HG03139 (cell line): ENCODE data around the gene ENC1.
A peak's percentile ranks its signal among the peaks of the same experiment; 100 is the strongest.

Source experiments
- ATAC-seq: cut with Tn5 transposase; IDR thresholded peaks from one replicate; pipeline ENCODE4 v1.9.1; 2021; ENCODE audit not compliant: unreplicated experiment

ENC1 gene

DNA sequence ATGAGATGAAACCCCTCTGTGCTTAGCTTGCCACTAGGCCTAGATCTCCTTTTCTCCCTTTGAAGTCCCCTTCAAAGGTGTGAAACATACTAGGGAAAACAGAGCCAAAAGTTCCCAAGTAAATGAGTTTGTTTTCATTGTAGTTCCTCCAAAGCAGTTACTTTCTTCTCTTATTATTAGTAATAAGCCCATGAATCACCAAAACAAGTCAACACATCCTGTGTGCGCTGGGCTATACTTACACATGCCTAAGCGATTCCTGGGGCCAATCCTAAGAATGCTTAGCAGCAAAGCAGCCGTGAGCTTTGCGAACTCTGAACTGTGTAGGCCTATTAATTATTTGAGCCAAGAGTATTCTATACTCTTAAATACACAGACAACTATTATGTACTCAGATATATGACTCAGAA lies 7.6 kb downstream of the ENC1 start:
- ATAC-seq = no peak

DNA sequence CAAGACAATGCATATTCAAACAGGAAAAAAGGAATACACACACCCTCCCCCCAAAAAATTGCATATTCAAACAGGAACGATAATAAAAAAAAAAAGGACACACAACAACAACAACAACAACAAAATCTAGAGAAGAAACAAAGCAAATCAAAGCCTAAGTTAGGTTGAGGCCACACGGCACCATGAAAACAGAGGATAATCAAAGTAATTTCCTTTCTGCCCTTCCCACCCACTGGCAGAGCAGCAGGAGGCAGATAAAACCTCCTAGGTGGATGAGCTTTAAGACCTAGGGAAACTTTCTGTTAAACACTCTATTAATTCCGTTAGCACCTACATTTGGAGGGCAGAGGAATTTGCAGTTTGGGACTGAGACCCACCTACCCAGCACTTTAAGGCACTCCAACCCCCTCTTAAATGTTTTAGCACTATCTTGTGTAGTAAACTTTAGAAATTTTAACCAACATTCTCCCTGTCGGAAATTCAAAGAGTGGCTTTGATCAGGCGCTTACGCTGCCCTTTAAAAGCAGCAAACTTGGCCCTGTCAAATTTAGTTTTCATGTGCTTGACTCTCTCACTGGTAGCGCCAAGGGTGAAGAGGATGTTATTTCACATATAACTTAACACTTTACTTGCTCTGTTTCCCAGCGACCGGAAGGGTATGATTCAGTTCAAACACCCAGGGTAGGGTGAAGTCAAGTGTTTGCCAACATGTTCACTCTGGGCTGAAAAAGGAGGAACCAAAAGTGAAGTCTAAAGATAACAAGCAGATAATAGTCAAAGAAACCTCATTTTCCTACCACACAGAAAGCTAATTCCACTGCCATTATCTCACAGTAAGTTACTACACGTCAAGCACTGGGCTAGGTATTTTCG lies 9.2 kb downstream of the ENC1 start:
- peak; percentile 87 for ATAC-seq

DNA sequence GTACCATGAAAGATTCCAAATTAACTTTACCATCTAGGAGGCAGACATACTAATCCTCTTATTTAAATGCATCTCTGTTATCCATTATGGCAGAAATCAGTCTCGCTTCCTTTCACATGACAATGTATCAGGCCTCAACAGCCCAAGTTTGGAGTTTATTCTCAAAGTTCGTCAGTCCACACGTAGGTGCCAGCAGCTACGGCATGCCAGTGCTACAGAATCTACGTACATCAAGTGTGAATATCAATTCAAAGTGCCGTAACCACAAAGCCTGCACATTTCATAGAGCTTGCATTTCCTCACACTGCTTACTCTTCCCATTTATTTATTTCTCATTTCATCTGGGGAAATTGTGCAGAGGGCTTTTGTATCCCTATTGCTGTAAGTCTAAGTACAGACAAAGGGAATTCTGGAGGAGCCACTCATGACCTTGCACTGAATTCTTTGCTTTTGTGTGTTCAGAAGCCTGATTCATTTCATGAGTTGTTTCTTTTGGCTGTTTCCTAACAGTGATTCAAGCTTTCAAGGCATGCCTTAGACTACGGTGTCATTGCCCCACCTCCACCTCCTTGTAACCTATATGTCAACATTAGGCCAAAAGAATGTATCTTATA lies 10.0 kb downstream of the ENC1 start:
- no peak for ATAC-seq

DNA sequence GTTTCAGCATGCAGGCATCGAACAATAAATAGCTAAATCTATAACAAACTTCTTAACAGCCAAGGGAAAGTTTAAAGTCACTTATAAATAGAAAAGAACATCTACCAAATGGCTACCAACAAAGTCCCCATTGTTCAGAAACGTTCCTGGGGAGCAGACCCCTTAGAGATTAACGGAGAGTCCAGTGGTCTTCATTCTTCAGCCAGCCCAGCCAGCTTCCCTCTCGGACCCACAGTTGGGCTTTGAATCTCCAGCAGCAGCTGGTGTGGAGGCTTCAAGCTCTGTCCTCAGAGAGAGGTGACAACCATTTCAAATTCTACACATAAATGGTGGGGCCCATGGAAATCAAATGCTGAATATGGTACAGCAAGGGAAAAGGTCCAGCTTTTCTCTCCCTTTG lies 11.2 kb downstream of the ENC1 start:
- ATAC-seq = no peak

DNA sequence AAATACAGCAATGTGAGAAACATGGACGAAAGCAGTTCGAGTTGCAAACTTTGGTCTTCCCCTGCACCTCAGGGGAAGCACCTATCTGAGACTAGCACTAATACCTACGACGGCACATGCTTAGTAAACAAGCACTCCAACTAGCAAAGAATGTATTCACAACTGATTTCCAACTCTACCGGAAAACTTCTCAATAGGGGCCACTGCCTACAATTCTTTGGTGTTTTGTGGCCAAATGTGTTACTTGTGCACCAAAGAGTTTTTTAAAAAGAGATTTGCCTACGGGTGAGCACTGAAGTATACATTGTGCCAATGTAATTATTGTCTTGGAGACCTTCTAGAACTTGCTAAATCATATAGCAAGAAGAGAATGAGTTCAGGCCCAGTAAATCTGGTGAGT lies 12.2 kb downstream of the ENC1 start:
- ATAC-seq = no peak

- no peak for ATAC-seq
Measured at GRCh38 chr5:74627646-74628279, 12.8 kb downstream of the ENC1 start.

DNA sequence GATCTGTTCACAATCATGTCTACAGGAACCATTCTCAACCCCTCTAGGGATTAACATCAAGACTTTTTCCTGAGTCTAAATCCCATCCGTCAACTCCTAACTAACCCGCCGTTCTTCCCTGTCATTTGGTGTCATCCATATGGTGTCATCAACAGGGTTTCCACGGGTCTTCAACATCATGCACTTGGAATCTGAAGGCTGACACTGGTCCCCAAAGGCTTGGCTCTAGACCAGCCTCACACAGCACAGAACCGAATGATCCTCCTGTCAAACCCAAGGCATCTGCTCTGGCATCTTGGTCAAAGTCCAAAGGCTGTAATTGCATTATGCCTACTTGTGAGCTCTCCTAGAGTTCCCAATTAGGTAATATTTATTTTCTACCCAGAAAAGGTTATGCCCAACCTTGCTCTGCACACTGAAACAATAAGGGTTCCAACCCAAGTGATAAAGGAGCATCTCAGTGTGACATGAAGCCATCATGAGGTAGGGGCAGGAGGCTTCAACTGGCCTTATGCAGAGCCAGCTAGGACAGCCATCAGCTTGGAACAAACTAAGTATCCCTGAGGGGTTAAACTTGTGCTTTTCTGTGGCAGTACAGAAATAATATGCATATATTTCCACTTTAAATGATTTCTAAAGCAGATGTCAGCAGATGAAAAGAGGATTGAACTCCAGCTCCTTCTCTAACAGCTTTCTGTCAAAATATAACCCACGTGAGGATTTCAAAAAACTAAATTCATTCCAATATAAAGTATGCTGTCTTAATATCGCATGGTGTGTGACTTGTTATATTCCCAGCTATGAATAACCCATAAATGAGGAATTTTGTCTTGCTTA lies 13.9 kb downstream of the ENC1 start:
- no peak for ATAC-seq

GRCh38 chr5:74625742-74626241 lies 14.7 kb downstream of the ENC1 start:
- ATAC-seq = no peak

GRCh38 chr5:74624931-74625505 lies 15.5 kb downstream of the ENC1 start:
- no peak for ATAC-seq

GRCh38 chr5:74624501-74624900 lies 16.0 kb downstream of the ENC1 start:
- no peak for ATAC-seq

DNA sequence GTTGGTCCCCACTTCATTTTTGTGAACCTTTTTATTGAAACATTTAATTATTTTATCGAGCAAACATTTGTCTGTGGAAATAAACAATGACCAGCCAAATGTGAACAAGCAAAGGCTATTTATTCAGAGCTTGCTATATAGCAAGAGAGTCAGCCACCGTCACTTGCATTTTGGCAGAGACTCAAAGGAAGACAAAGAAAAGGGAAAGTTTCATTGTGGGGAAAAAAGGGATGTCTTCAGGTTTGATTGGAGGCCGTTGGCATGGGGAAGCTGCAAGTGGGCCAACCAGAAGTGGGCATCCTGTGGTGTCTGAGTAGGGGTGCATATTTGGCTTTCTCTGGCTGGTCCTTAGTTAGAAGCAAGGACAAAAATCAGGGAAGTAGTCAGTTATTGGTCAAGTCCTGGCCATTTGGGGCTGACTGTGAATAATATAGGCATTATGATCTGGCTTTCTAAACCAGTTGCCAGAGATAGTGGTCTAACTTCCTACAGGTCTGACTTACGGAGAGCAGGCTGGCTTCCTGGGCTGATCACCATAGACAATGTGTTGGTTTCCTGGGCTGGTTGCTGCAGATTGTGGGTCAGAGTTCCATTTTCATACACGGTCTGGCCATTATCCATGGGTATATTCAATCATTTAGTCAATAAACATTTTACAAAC lies 16.6 kb downstream of the ENC1 start:
- no peak for ATAC-seq

GRCh38 chr5:74623006-74623611 lies 17.4 kb downstream of the ENC1 start:
- ATAC-seq = no peak

- ATAC-seq = no peak
Measured at GRCh38 chr5:74622122-74622521, 18.4 kb downstream of the ENC1 start.

DNA sequence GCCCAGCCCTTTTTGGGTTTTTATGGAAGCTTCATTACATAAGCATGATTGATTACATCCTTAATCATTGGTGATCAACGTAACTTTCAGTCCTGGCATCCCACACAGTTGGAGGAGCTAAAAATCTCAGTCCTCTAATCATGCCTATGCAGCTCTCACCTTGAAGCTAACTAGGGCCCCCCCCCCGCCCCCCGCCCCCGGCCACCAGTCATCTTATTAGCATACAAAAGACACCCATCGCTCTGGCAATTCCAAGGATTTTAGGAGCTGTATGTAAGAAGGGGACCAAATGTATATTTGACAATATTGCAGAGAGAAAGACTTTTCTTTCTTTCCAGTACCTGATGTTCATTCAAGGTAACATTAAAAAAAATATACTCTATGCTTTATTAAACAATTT lies 19.0 kb downstream of the ENC1 start:
- no peak for ATAC-seq

DNA sequence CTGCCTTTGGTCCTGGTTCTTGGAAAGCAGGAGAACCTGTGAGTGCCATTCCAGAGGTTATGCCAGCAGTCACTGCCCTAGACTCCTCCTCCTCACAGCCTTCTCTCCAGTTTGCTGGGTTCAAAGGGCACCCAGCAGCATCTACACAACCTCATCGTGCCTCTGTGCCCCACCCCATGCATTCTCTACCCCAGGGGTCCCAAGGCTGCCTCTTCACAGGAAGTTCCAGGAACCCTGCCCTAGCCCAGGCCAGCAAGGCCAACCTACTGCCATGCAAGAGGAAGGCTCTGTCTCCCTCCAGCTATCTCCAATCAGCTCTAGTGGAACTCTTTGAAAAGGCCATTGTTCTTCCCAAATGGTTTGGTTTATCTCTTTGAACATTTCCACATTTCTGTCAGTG lies 21.2 kb downstream of the ENC1 start:
- no peak for ATAC-seq

GRCh38 chr5:74618106-74618505 lies 22.4 kb downstream of the ENC1 start:
- no peak for ATAC-seq

GRCh38 chr5:74617202-74617601 lies 23.3 kb downstream of the ENC1 start:
- no peak for ATAC-seq

DNA sequence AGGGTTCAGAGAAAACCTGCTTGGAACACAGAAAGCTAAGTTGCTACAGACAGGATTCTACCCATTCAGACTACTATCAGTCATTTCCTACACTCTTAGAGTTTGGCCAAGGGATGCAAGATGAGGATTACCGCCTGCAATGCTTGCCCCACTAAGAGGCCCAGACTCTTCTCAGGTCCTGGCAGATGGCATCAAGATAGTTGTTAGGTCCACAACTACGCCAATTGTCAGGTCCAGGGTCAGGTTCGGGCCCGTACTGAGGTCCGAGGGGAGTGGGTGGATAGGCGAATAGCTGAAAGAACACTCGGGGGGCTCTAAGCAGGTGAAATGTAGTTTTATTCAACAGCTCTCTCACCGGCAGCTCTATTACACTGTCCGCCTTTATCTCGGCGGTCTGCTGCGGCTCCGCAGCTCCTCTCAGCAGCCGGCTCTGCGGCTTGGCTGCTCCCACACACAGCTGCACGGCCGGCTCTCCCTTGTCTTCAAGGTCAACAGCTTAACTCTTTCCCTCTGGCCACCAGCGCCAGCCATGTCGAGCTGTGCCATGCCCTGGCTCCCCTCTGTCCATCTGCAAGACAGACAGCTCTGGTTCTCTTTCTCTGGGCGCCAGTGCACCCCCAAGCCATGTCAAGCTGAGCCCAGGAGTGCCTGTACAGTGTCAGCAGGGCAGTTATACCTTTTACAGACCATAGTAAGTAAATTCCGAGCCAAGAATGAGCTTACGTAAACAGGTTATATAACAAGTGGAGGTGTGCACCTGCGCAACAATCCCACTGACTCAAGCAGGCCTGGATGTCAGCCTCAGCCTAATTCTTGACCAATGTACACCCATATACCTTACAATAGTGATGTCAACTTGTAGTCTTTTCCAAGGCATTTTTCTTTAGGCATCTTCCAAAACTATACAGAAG lies 24.0 kb downstream of the ENC1 start:
- ATAC-seq = no peak

DNA sequence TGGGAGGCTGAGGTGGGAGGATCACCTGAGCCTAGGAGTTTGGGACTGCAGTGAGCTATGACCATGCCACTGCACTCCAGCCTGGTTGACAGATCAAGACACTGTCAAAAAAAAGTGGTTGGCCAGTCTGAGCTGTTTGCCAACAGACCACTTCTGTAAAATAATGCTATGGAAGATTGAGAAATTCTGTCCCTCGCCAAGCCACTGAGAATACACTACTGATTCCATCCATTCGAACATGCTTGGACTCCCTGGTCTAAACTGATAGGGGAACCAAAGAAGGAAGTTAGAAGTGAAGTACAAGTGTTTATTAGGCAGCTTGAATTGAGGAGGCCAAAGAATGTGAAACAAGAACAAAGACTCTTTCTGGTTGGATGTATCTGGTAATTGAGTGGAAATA lies 27.2 kb downstream of the ENC1 start:
- ATAC-seq = no peak
